ENCODE data around the gene ARID2.

The ARID2 gene

GRCh38 chr12:45928309-45928708 is 198.8 kb downstream of the ARID2 start:
- Mint-ChIP-seq H3K4me1 (no peaks in the 10 kb centered on the region), H3K27ac (peak overlapping the region; percentile 39), H3K4me3 (no peak overlapping the region), H3K36me3 (peaks cover 34% of the 10 kb centered on the region), H3K27me3 (no peaks in the 10 kb centered on the region), H3K9me3 (no peaks in the 10 kb centered on the region)
- ATAC-seq (ENCODE audit: low read depth) (no peak), DNase-seq (ENCODE audit: low spot score in 2 of 2) (no peak)

GRCh38 chr12:45930369-45930768 is 200.9 kb downstream of the ARID2 start:
- Mint-ChIP-seq H3K36me3 (peaks cover 34% of the 10 kb centered on the region), H3K27me3 (no peaks in the 10 kb centered on the region), H3K4me3 (no peak overlapping the region), H3K4me1 (no peaks in the 10 kb centered on the region), H3K9me3 (no peaks in the 10 kb centered on the region), H3K27ac (no peak overlapping the region)
- ATAC-seq (ENCODE audit: low read depth) = no peak
- no peak for DNase-seq (ENCODE audit: low spot score in 2 of 2)

- Mint-ChIP-seq H3K36me3 (peaks cover 24% of the 10 kb centered on the region), H3K9me3 (no peaks in the 10 kb centered on the region), H3K4me3 (no peak overlapping the region), H3K27me3 (no peaks in the 10 kb centered on the region), H3K4me1 (peaks cover 4% of the 10 kb centered on the region), H3K27ac (peak overlapping the region; percentile 24)
- DNase-seq (ENCODE audit: low spot score in 2 of 2) (no peak), ATAC-seq (ENCODE audit: low read depth) (no peak)
These were observed 204.0 kb downstream of the ARID2 start for GRCh38 chr12:45933504-45933903.

GRCh38 chr12:45934956-45935355 is 205.4 kb downstream of the ARID2 start:
- H3K27ac Mint-ChIP-seq = no peak overlapping the region
- H3K4me3 Mint-ChIP-seq = no peak overlapping the region
- peaks cover 25% of the 10 kb centered on the region for H3K36me3 Mint-ChIP-seq
- peaks cover 4% of the 10 kb centered on the region for H3K4me1 Mint-ChIP-seq
- ATAC-seq (ENCODE audit: low read depth) (no peak), DNase-seq (ENCODE audit: low spot score in 2 of 2) (no peak)
- no peaks in the 10 kb centered on the region for H3K27me3 Mint-ChIP-seq
- no peaks in the 10 kb centered on the region for H3K9me3 Mint-ChIP-seq

GRCh38 chr12:45938566-45938965 is 209.1 kb downstream of the ARID2 start:
- peaks cover 33% of the 10 kb centered on the region for H3K36me3 Mint-ChIP-seq
- H3K27ac Mint-ChIP-seq = no peak overlapping the region
- no peak for DNase-seq (ENCODE audit: low spot score in 2 of 2)
- H3K4me3 Mint-ChIP-seq = no peak overlapping the region
- no peak for ATAC-seq (ENCODE audit: low read depth)
- no peaks in the 10 kb centered on the region for H3K27me3 Mint-ChIP-seq
- no peaks in the 10 kb centered on the region for H3K9me3 Mint-ChIP-seq
- H3K4me1 Mint-ChIP-seq = peaks cover 10% of the 10 kb centered on the region

- Mint-ChIP-seq H3K4me3 (no peak overlapping the region), H3K27ac (no peak overlapping the region), H3K27me3 (no peaks in the 10 kb centered on the region), H3K36me3 (peaks cover 34% of the 10 kb centered on the region), H3K4me1 (peaks cover 10% of the 10 kb centered on the region), H3K9me3 (no peaks in the 10 kb centered on the region)
- DNase-seq (ENCODE audit: low spot score in 2 of 2) (no peak), ATAC-seq (ENCODE audit: low read depth) (no peak)
These were observed 210.3 kb downstream of the ARID2 start for GRCh38 chr12:45939759-45940158.

- Mint-ChIP-seq H3K9me3 (no peaks in the 10 kb centered on the region), H3K36me3 (peaks cover 38% of the 10 kb centered on the region), H3K27me3 (no peaks in the 10 kb centered on the region), H3K27ac (no peak overlapping the region), H3K4me3 (no peak overlapping the region), H3K4me1 (peaks cover 5% of the 10 kb centered on the region)
- ATAC-seq (ENCODE audit: low read depth) = no peak
- no peak for DNase-seq (ENCODE audit: low spot score in 2 of 2)
These were observed 215.3 kb downstream of the ARID2 start for GRCh38 chr12:45944771-45945170.

GRCh38 chr12:45946435-45946834 is 216.9 kb downstream of the ARID2 start:
- DNase-seq (ENCODE audit: low spot score in 2 of 2) = no peak
- Mint-ChIP-seq H3K4me3 (no peak overlapping the region), H3K4me1 (peaks cover 4% of the 10 kb centered on the region), H3K27ac (no peak overlapping the region), H3K9me3 (no peaks in the 10 kb centered on the region), H3K36me3 (peaks cover 35% of the 10 kb centered on the region), H3K27me3 (no peaks in the 10 kb centered on the region)
- ATAC-seq (ENCODE audit: low read depth) = no peak

- H3K9me3 Mint-ChIP-seq = no peaks in the 10 kb centered on the region
- no peaks in the 10 kb centered on the region for H3K27me3 Mint-ChIP-seq
- ATAC-seq (ENCODE audit: low read depth) = no peak
- no peak overlapping the region for H3K4me3 Mint-ChIP-seq
- no peaks in the 10 kb centered on the region for H3K4me1 Mint-ChIP-seq
- peak overlapping the region; percentile 22 for H3K27ac Mint-ChIP-seq
- DNase-seq (ENCODE audit: low spot score in 2 of 2) = no peak
- H3K36me3 Mint-ChIP-seq = peaks cover 21% of the 10 kb centered on the region
These were observed 219.0 kb downstream of the ARID2 start for GRCh38 chr12:45948546-45948945.
